HCEC 1CT (cell line): ENCODE results near the gene UNC79.
"Not testable (repeated sequence)": the region's sequence is repeated elsewhere in the genome, so short reads cannot be mapped to it uniquely, and the experiment has no call there.

Experiments used
- DNase-seq: peaks from one replicate; pipeline ENCODE4 v3.0.0-alpha.2; 2017

UNC79 gene

GRCh38 chr14:93496856-93497741 is 66.4 kb downstream of the UNC79 start:
- no peak for DNase-seq

- DNase-seq: no peak
These were observed 79.3 kb downstream of the UNC79 start for GRCh38 chr14:93510056-93510455.

- no peak for DNase-seq
These were observed 80.3 kb downstream of the UNC79 start for GRCh38 chr14:93511001-93511400.

- DNase-seq: no peak
These were observed 89.4 kb downstream of the UNC79 start for GRCh38 chr14:93520053-93520607.

GRCh38 chr14:93522221-93522620 is 91.5 kb downstream of the UNC79 start:
- DNase-seq: no peak

- DNase-seq: not testable (repeated sequence)
These were observed 94.5 kb downstream of the UNC79 start for GRCh38 chr14:93525216-93525615.

- no peak for DNase-seq
These were observed 95.1 kb downstream of the UNC79 start for GRCh38 chr14:93525696-93526451.

GRCh38 chr14:93527203-93527607 is 96.5 kb downstream of the UNC79 start:
- DNase-seq: no peak

- DNase-seq: no peak
These were observed 98.3 kb downstream of the UNC79 start for GRCh38 chr14:93528884-93529558.

GRCh38 chr14:93531644-93532043 is 100.9 kb downstream of the UNC79 start:
- DNase-seq: no peak

GRCh38 chr14:93532541-93532940 is 101.8 kb downstream of the UNC79 start:
- DNase-seq: no peak

GRCh38 chr14:93533437-93533836 is 102.7 kb downstream of the UNC79 start:
- no peak for DNase-seq

GRCh38 chr14:93533842-93534241 is 103.1 kb downstream of the UNC79 start:
- no peak for DNase-seq

- no peak for DNase-seq
These were observed 104.8 kb downstream of the UNC79 start for GRCh38 chr14:93535537-93535936.

GRCh38 chr14:93536945-93537344 is 106.2 kb downstream of the UNC79 start:
- DNase-seq: no peak

GRCh38 chr14:93537951-93538350 is 107.2 kb downstream of the UNC79 start:
- no peak for DNase-seq

- DNase-seq: no peak
These were observed 107.7 kb downstream of the UNC79 start for GRCh38 chr14:93538413-93538812.

- no peak for DNase-seq
These were observed 109.5 kb downstream of the UNC79 start for GRCh38 chr14:93540235-93540634.

GRCh38 chr14:93543766-93544165 is 113.0 kb downstream of the UNC79 start:
- peak; percentile 16 for DNase-seq

- DNase-seq: no peak
These were observed 113.5 kb downstream of the UNC79 start for GRCh38 chr14:93544212-93544611.

- no peak for DNase-seq
These were observed 115.9 kb downstream of the UNC79 start for GRCh38 chr14:93546642-93547041.

GRCh38 chr14:93548102-93548843 is 117.5 kb downstream of the UNC79 start:
- no peak for DNase-seq
